Measurements from ENCODE around the gene RNF43.

RNF43 gene

GRCh38 chr17:58382108-58382871 is 35.0 kb downstream of the RNF43 start:
- DNase-seq = no peak

- no peak for DNase-seq
Measured at GRCh38 chr17:58381124-58382035, 36.0 kb downstream of the RNF43 start.

- no peak for DNase-seq
Measured at GRCh38 chr17:58380207-58381123, 36.9 kb downstream of the RNF43 start.

- DNase-seq = no peak
Measured at GRCh38 chr17:58379511-58379824, 37.9 kb downstream of the RNF43 start.

GRCh38 chr17:58378733-58379510 is 38.4 kb downstream of the RNF43 start:
- no peak for DNase-seq

GRCh38 chr17:58377661-58378060 is 39.7 kb downstream of the RNF43 start:
- DNase-seq = no peak

- no peak for DNase-seq
Measured at GRCh38 chr17:58377093-58377601, 40.2 kb downstream of the RNF43 start.

- no peak for DNase-seq
Measured at GRCh38 chr17:58376472-58377000, 40.8 kb downstream of the RNF43 start.

GRCh38 chr17:58375811-58376210 is 41.5 kb downstream of the RNF43 start:
- no peak for DNase-seq

GRCh38 chr17:58375256-58375655 is 42.1 kb downstream of the RNF43 start:
- no peak for DNase-seq

GRCh38 chr17:58373923-58374322 is 43.4 kb downstream of the RNF43 start:
- DNase-seq = no peak

GRCh38 chr17:58373003-58373402 is 44.3 kb downstream of the RNF43 start:
- DNase-seq = no peak

GRCh38 chr17:58371300-58371950 is 45.9 kb downstream of the RNF43 start:
- no peak for DNase-seq

GRCh38 chr17:58370716-58371115 is 46.6 kb downstream of the RNF43 start:
- DNase-seq = no peak

GRCh38 chr17:58370309-58370708 is 47.0 kb downstream of the RNF43 start:
- DNase-seq = no peak

GRCh38 chr17:58369214-58370031 is 47.9 kb downstream of the RNF43 start:
- DNase-seq = no peak

- DNase-seq = no peak
Measured at GRCh38 chr17:58368860-58369213, 48.5 kb downstream of the RNF43 start.
